ENCODE results near the gene SLC27A4. TPM values are rescaled to one million over a fixed set of nuclear protein-coding genes. Genes with fewer than 3 reads are reported as not detected.

The SLC27A4 gene
- total RNA-seq, 1 donor from 2014 or later = 23.0 TPM

GRCh38 chr9:128383007-128383753 is 42.9 kb downstream of the SLC27A4 start:
- TF ChIP-seq CTCF (IDR thresholded peaks at IDR 0.05; ENCODE audit: unreplicated experiment) = no peak
- H3K36me3 Mint-ChIP-seq (ENCODE audit: low read depth, unreplicated experiment) = peaks cover 29% of the 10 kb centered on the region
- no peak overlapping the region for H3K27ac Mint-ChIP-seq (ENCODE audit: unreplicated experiment)
- no peaks in the 10 kb centered on the region for H3K4me1 Mint-ChIP-seq (ENCODE audit: unreplicated experiment)
- H3K27me3 Mint-ChIP-seq (ENCODE audit: unreplicated experiment) = peaks cover 1% of the 10 kb centered on the region
- H3K4me3 Mint-ChIP-seq (ENCODE audit: unreplicated experiment) = no peak overlapping the region
- H3K9me3 Mint-ChIP-seq (ENCODE audit: unreplicated experiment) = no peaks in the 10 kb centered on the region
- DNase-seq (ENCODE audit: low spot score) = no peak

- Mint-ChIP-seq H3K9me3 (ENCODE audit: unreplicated experiment) (no peaks in the 10 kb centered on the region), H3K4me3 (ENCODE audit: unreplicated experiment) (no peak overlapping the region), H3K27me3 (ENCODE audit: unreplicated experiment) (peaks cover 1% of the 10 kb centered on the region), H3K36me3 (ENCODE audit: low read depth, unreplicated experiment) (peaks cover 28% of the 10 kb centered on the region), H3K27ac (ENCODE audit: unreplicated experiment) (no peak overlapping the region), H3K4me1 (ENCODE audit: unreplicated experiment) (no peaks in the 10 kb centered on the region)
- no peak for DNase-seq (ENCODE audit: low spot score)
- no peak for TF ChIP-seq CTCF (IDR thresholded peaks at IDR 0.05; ENCODE audit: unreplicated experiment)
Measured at GRCh38 chr9:128383791-128384190, 43.5 kb downstream of the SLC27A4 start.

DNA sequence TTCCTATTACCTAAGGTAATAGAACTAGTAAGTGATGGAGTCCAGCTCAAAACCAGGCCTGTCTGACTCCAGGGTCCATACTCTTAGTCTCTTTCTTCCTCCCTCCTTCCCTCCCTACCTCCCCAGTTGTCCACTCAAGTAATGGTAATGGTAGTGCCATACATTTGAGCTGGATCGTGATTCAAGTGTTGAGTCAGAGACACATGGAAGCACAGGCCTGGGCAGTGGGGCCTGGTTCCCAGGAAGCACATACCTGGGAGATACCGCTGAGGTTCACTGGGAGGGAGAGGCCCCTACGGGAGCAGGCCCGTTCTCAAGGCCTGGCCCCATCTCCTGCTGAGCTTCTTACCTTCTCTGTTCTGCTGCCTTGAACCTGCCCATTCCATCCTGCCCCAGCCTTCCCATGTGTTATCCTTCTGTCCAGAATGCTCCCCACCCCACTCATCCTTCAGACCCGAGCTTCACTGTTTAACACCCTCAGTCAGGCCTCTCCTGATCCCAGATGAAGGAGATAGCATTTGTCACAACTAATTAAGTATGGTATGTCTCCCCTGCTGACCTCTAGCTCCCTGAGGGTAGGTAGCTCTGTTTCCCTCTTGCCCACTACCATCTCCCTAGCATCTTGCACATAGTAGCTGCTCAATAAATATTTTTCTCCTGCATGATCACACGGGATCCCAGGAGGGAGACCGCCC is 44.6 kb downstream of the SLC27A4 start:
- no peak overlapping the region for H3K4me3 Mint-ChIP-seq (ENCODE audit: unreplicated experiment)
- H3K27ac Mint-ChIP-seq (ENCODE audit: unreplicated experiment) = no peak overlapping the region
- peaks cover 28% of the 10 kb centered on the region for H3K36me3 Mint-ChIP-seq (ENCODE audit: low read depth, unreplicated experiment)
- no peaks in the 10 kb centered on the region for H3K9me3 Mint-ChIP-seq (ENCODE audit: unreplicated experiment)
- DNase-seq (ENCODE audit: low spot score) = no peak
- TF ChIP-seq CTCF (IDR thresholded peaks at IDR 0.05; ENCODE audit: unreplicated experiment) = no peak
- peaks cover 1% of the 10 kb centered on the region for H3K27me3 Mint-ChIP-seq (ENCODE audit: unreplicated experiment)
- H3K4me1 Mint-ChIP-seq (ENCODE audit: unreplicated experiment) = no peaks in the 10 kb centered on the region

DNA sequence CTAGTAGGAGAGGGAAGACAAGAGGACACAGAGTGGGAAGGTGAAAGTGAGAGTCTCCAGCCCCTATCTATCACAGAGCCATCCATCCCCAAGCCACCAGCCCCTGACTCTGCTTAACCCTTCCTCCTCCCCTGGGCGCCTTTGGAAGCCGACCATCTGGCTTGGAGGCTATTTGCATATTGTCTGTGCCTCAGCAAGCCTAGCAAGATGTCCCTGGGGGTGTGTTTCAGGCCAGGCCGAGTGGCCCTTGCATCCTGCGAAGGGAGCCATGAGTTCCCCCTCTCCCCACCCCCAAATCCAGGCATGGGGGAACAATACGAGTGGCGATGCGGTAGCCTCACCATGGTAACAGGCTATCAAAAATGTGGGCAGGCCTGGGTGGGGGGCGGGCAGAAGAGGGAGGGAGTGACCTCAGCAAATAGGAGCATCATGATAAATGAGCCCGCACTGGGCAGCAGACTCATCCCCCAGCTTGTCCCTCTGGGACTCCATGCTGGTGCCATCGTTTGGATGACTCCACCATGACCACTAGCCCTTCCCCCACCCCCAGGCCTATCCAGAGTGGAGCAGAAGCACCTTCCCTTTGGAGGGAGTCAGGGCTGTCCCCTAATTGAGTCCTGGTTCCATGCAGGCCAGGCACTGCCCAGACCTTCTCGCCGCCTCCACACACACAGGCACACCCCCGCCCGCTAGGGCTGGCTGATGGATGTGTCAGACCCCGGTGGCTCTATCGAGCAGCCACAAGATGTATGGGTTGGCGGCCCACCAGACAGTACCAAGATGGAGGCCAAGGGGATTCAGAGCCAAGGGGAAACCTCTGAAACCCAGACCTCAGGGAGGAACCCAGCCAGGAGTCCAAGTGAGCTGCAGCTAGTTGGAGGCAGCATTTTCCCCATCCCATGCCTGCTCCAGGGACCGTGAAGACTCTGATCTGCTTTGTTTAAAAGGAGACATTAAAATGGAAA is 45.5 kb downstream of the SLC27A4 start:
- Mint-ChIP-seq H3K27ac (ENCODE audit: unreplicated experiment) (no peak overlapping the region), H3K4me3 (ENCODE audit: unreplicated experiment) (no peak overlapping the region), H3K4me1 (ENCODE audit: unreplicated experiment) (no peaks in the 10 kb centered on the region), H3K27me3 (ENCODE audit: unreplicated experiment) (peaks cover 4% of the 10 kb centered on the region), H3K9me3 (ENCODE audit: unreplicated experiment) (no peaks in the 10 kb centered on the region), H3K36me3 (ENCODE audit: low read depth, unreplicated experiment) (peaks cover 26% of the 10 kb centered on the region)
- no peak for DNase-seq (ENCODE audit: low spot score)
- TF ChIP-seq CTCF (IDR thresholded peaks at IDR 0.05; ENCODE audit: unreplicated experiment) = no peak

Measured in endothelial cell (in vitro differentiated cells).